GM12873 (cell line): Measurements from ENCODE around the gene HOXB6.

Experiments
- CTCF ChIP-seq: IDR thresholded peaks from 2 replicates; pipeline ENCODE4 v1.5.1; 2012; ENCODE audit warnings: low read depth, mild to moderate bottlenecking, moderate library complexity, low read length, control low read depth; ENCODE audit not compliant: insufficient read depth; ENCODE audit errors: missing control alignments

The HOXB6 gene

GRCh38 chr17:48617471-48618255, 12.9 kb upstream of the HOXB6 start:
- no peak for TF ChIP-seq CTCF

- no peak for TF ChIP-seq CTCF
Measured at GRCh38 chr17:48616717-48617470, 12.1 kb upstream of the HOXB6 start.

DNA sequence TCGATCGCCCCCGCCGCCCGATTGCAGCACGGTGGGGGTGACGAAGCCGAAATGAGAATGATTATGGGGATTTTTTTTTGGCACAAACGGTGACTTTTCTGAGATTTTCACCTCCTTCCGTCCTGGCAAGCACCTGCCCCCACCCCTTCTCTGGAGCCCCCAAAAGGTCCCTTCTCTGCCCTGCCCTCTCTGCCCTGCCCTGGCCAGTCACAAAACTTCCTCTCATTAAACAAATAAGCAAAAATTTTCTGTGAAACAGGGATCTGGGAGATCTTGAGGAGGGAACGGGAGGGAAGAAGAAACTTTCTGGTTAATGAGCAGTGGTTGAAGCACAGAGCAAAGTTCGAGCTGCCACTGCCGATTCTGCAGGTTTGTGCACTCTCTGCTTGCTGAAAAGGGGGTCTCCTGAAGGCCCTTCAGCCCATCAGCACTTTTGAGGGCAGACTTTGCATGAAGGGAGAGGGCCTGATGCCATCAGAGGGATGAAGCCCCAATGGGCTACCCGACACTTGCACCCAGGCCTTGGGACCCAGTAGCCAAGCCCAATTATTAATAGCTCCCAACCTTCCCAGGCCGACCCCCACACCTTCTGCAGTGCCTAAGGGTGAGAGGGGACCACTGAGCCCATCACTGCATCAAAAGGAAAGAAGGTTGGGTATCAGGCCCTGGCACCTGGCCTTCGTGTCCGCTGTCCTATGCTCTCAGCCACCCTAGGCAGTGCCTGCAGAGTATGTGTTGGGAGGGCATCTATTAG, 11.4 kb upstream of the HOXB6 start:
- no peak for TF ChIP-seq CTCF

DNA sequence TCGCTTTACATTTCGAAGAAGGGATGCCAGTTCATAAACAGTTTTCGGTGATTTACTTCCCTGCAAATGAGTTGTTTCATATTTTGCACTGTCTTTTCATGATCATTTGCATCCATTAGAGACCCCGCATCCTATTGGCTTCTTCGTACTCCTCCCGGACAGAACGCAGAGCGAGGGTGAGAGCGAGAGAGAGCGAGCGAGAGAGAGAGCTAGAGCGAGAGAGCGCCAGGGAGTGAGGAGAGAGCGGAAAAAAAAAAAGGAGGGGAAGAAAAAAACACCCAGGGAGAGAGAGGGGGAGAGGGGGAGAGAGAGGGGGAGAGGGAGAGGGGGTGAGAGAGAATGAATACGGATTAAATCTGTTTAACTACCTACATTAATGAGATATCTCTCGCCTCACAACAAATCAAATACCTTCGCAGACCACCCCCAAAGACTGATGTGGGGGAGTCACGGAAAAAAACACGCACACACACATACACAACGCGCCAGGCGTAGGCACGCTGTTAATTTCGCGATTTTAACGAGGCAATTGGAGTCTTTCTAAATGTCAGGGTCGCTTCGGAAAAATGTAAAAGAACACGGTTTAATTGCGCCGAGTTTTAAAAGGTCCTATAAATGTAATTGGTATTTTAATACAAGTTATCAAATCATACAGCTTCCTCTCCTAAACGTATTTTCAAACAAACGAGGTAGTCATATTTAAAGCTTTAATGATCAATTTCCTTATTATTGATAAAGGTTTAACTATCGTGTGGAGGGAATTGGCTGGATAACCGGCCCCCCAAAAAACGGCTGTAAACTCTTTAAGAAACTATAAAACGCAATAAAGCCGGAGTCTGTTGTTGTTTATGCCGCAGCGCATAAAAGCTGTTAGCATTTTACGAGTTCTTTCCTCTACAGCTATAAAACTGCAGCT, 10.5 kb upstream of the HOXB6 start, which contains the start of gene HOXB8:
Gene HOXB8 (minus strand): TSS at position 246 of the 916 bp plus-strand sequence. CDS start 588 bp downstream, outside the sequence.
- no peak for TF ChIP-seq CTCF

GRCh38 chr17:48613862-48614694, 9.3 kb upstream of the HOXB6 start:
- TF ChIP-seq CTCF, result no peak
